H1 (cell line): Measurements from ENCODE around the gene MSTO1. TPM values are rescaled to one million over a fixed set of nuclear protein-coding genes. Genes with fewer than 3 reads are reported as not detected.
"Not testable (repeated sequence)": the region's sequence is repeated elsewhere in the genome, so short reads cannot be mapped to it uniquely, and the experiment has no call there.

Experiments used
- CTCF ChIA-PET: fragments of 300-600 bp; sonication (Branson Sonifier 250); formaldehyde crosslinking; loops from one replicate; lab custom pipeline; 2021; ENCODE audit not compliant: partially characterized antibody; lab: Charles Lee
- POLR2A ChIA-PET: fragments of 300-600 bp; sonication (Branson Sonifier 250); formaldehyde crosslinking; loops from one replicate; lab custom pipeline; 2021; ENCODE audit warnings: inconsistent platforms; ENCODE audit not compliant: partially characterized antibody; lab: Charles Lee
- DNase-seq, 2 experiments: peaks; one replicate each; pipeline versions ENCODE4 v3.0.0 to v3.0.0-alpha.2; 2010 to 2022; ENCODE audit warnings: low spot score in 2 of 2, low read depth in 1 of 2, mixed read lengths in 1 of 2
- FAIRE-seq: peaks from 2 replicates; lab custom pipeline; 2011; peaks lifted over from hg19 to GRCh38; lab: Jason Lieb, UNC
- H2AFZ ChIP-seq: 2 replicates; pipeline ENCODE4 v1.8.1; 2012; ENCODE audit warnings: low read length, inconsistent platforms
- H2AK5ac ChIP-seq: 2 replicates; pipeline ENCODE4 v1.6.1; 2013; ENCODE audit warnings: low read depth, low read length
- H2BK120ac ChIP-seq: replicated peaks from 2 replicates; pipeline ENCODE3; 2013; ENCODE audit warnings: low read depth, low read length, inconsistent platforms
- H2BK12ac ChIP-seq: 2 replicates; pipeline ENCODE4 v1.6.1; 2013; ENCODE audit warnings: low read depth, low read length
- H2BK15ac ChIP-seq: 2 replicates; pipeline ENCODE4 v1.6.1; 2013; ENCODE audit warnings: low read length
- H2BK20ac ChIP-seq: 2 replicates; pipeline ENCODE4 v1.6.1; 2013; ENCODE audit warnings: low read length
- H2BK5ac ChIP-seq: 2 replicates; pipeline ENCODE4 v1.6.1; 2013; ENCODE audit warnings: low read depth, low read length
- H3K14ac ChIP-seq: 2 replicates; pipeline ENCODE4 v1.6.1; 2013; ENCODE audit warnings: inconsistent platforms; ENCODE audit not compliant: insufficient read length
- H3K18ac ChIP-seq: 2 replicates; pipeline ENCODE4 v1.6.1; 2013; ENCODE audit warnings: low read length; ENCODE audit errors: extremely low read depth
- H3K23ac ChIP-seq: 2 replicates; pipeline ENCODE4 v1.6.1; 2013; ENCODE audit warnings: inconsistent platforms; ENCODE audit not compliant: insufficient read length
- H3K23me2 ChIP-seq: 2 replicates; pipeline ENCODE4 v1.6.1; 2013; ENCODE audit warnings: low read depth, low read length
- H3K27ac ChIP-seq: 2 replicates; pipeline ENCODE4 v1.6.1; 2011; ENCODE audit warnings: low read depth, low read length, inconsistent platforms
- H3K27me3 ChIP-seq, 4 experiments: replicated peaks in 1 of 4; 1 replicate in 1 of 4; 2 replicates in 3 of 4; pipeline versions ENCODE4 v1.6.1 to v1.8.1; 2011 to 2013; ENCODE audit warnings: low read length in 3 of 4, mild to moderate bottlenecking in 3 of 4, inconsistent platforms in 2 of 4, mixed read lengths in 2 of 4, moderate library complexity in 1 of 4; ENCODE audit not compliant: control insufficient read depth in 3 of 4, insufficient read depth in 3 of 4; ENCODE audit errors: extremely low read depth in 1 of 4
- H3K36me3 ChIP-seq, 4 experiments: 2 replicates each; pipeline versions ENCODE4 v1.6.1 to v1.8.1; 2011 to 2013; ENCODE audit warnings: mild to moderate bottlenecking in 4 of 4, low read length in 3 of 4, moderate library complexity in 2 of 4, control low read depth in 1 of 4, inconsistent platforms in 1 of 4; ENCODE audit not compliant: insufficient read depth in 4 of 4, control insufficient read depth in 2 of 4
- H3K4ac ChIP-seq: replicated peaks from 2 replicates; pipeline ENCODE3; 2013; ENCODE audit warnings: low read length, low read depth, mixed read lengths, inconsistent platforms; ENCODE audit not compliant: insufficient read length
- H3K4me1 ChIP-seq, 4 experiments: replicated peaks in 1 of 4; 1 replicate in 1 of 4; 2 replicates in 3 of 4; pipeline versions ENCODE4 v1.6.1 to v1.8.1; 2011 to 2013; ENCODE audit warnings: low read length in 3 of 4, inconsistent platforms in 2 of 4, mixed read lengths in 1 of 4; ENCODE audit not compliant: insufficient read depth in 4 of 4, control insufficient read depth in 3 of 4
- H3K4me2 ChIP-seq, 2 experiments: 2 replicates each; pipeline versions ENCODE4 v1.6.1 to v1.8.1; 2011 to 2013; ENCODE audit warnings: low read depth in 2 of 2, low read length in 2 of 2, control low read depth in 1 of 2, inconsistent platforms in 1 of 2, mild to moderate bottlenecking in 1 of 2; ENCODE audit not compliant: insufficient read depth in 1 of 2
- H3K4me3 ChIP-seq, 4 experiments: fragments of 200-600, 300-600 bp in 1 of 4; sonication (generic), shearing (Covaris generic), sonication (Bioruptor Twin) in 1 of 4; 2 replicates each; pipeline versions ENCODE4 v1.5.1 to v1.8.1; 2011 to 2016; ENCODE audit warnings: low read length in 4 of 4, low read depth in 3 of 4, control low read depth in 2 of 4, inconsistent platforms in 2 of 4, mild to moderate bottlenecking in 2 of 4, mixed read lengths in 1 of 4, moderate library complexity in 1 of 4; ENCODE audit not compliant: insufficient read depth in 2 of 4; ENCODE audit errors: extremely low read depth in 1 of 4
- H3K56ac ChIP-seq: replicated peaks from 2 replicates; pipeline ENCODE3; 2013; ENCODE audit warnings: low read depth, mild to moderate bottlenecking, mixed read lengths, low read length, inconsistent platforms; ENCODE audit not compliant: insufficient read length
- H3K79me1 ChIP-seq: 2 replicates; pipeline ENCODE4 v1.6.1; 2013; ENCODE audit warnings: low read depth, low read length, control low read depth
- H3K79me2 ChIP-seq, 2 experiments: 2 replicates each; pipeline versions ENCODE4 v1.6.1 to v1.8.1; 2012 to 2013; ENCODE audit warnings: low read length in 2 of 2, mild to moderate bottlenecking in 2 of 2, inconsistent platforms in 1 of 2; ENCODE audit not compliant: insufficient read depth in 2 of 2, control insufficient read depth in 1 of 2
- H3K9ac ChIP-seq, 4 experiments: replicated peaks in 1 of 4; 1 replicate in 1 of 4; 2 replicates in 3 of 4; pipeline versions ENCODE4 v1.6.1 to v1.8.1; 2011 to 2013; ENCODE audit warnings: low read depth in 3 of 4, low read length in 3 of 4, control low read depth in 2 of 4, mild to moderate bottlenecking in 2 of 4, moderate library complexity in 2 of 4, inconsistent platforms in 1 of 4; ENCODE audit errors: extremely low read depth in 1 of 4
- H3K9me3 ChIP-seq, 2 experiments: 2 replicates each; pipeline versions ENCODE4 v1.6.1 to v1.8.1; 2012 to 2013; ENCODE audit warnings: mild to moderate bottlenecking in 2 of 2, moderate library complexity in 2 of 2, control low read depth in 1 of 2, inconsistent platforms in 1 of 2, low read depth in 1 of 2, low read length in 1 of 2, mixed read lengths in 1 of 2; ENCODE audit not compliant: insufficient read depth in 2 of 2
- H4K20me1 ChIP-seq, 2 experiments: replicated peaks in 1 of 2; 2 replicates each; pipeline versions ENCODE3 to v1.8.1; 2011 to 2013; ENCODE audit warnings: inconsistent platforms in 2 of 2, low read length in 2 of 2, mild to moderate bottlenecking in 1 of 2; ENCODE audit not compliant: insufficient read depth in 2 of 2, control insufficient read depth in 1 of 2
- H4K5ac ChIP-seq: 2 replicates; pipeline ENCODE4 v1.6.1; 2013; ENCODE audit warnings: low read length, low read depth, mixed read lengths, inconsistent platforms; ENCODE audit not compliant: insufficient read length
- H4K8ac ChIP-seq: 2 replicates; pipeline ENCODE4 v1.8.0; 2013; ENCODE audit warnings: mild to moderate bottlenecking, moderate library complexity, low read length, inconsistent platforms; ENCODE audit not compliant: insufficient read depth; ENCODE audit errors: extremely low read depth
- H4K91ac ChIP-seq: replicated peaks from 2 replicates; pipeline ENCODE3; 2013; ENCODE audit warnings: low read length, mixed read lengths, inconsistent platforms; ENCODE audit not compliant: insufficient read length
- WGBS, 2 experiments: shearing (Covaris generic) in 1 of 2; methylation state at CpG; one replicate each; pipeline versions ENCODE4 v1.1.6 to v1.1.7; 2013 to 2015; ENCODE audit warnings: low lambda C conversion rate in 2 of 2, mixed read lengths in 2 of 2, inconsistent platforms in 1 of 2, low coverage in 1 of 2, missing lambda C conversion rate in 1 of 2; ENCODE audit not compliant: insufficient replicate concordance in 2 of 2, insufficient coverage in 1 of 2, insufficient read length in 1 of 2; ENCODE audit errors: extremely low coverage in 1 of 2, missing lambda C conversion rate in 1 of 2; 5-methylcytosine and 5-hydroxymethylcytosine counted together
- polyA plus RNA-seq, 7 experiments: library from polyadenylated mRNA; depleted of rRNA in 3 of 7; stranded (reverse) in 5 of 7; unstranded in 2 of 7; fragments of >200 nt in 5 of 7; fragments of 200-250 nt in 2 of 7; gene quantifications; 1 replicate in 5 of 7; 2 replicates in 1 of 7; 4 replicates in 1 of 7; pipeline versions ENCODE4 v1.2.1 to v1.2.3, GENCODE V29; 2011 to 2013; ENCODE audit warnings: missing spikeins in 2 of 7, mixed read lengths in 2 of 7
- total RNA-seq: library from RNA; stranded (reverse); fragmentation: NEBNext Ultra II Directional; extraction: Animal tissue kit (Norgen Biotek cat#: 25700); gene quantifications from 2 replicates; pipeline ENCODE4 v1.2.1, GENCODE V29; 2021

Gene MSTO1
- total and polyA plus RNA-seq, 2 of the 8 experiments (the other 6 are each of a cell fraction or from before 2014, with no cell fraction given) = 40.5 to 51.0 TPM

DNA sequence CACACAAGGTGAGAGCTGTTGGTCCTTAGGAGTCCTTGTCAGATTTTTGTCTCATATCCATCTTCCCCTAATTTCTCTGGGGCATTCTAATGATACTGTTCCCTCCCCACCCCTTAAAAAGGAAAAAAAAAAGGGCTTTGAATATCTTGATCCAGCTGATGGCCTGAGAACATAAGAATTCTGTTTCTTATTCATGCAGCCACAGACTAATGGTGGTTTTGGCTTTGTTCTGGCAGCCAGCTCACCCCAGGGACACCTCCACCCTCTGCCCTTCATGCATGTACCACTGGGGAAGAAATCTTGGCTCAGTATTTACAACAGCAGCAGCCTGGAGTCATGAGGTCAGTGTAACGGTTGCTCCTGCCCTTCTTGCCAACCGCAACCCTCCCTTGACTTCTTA, 3.2 kb downstream of the MSTO1 start:
- H3K36me3 ChIP-seq = peaks cover 2 to 13% (median 12%) of the 10 kb centered on the region in 4 experiments; a peak in 6 of 8 replicates
- FAIRE-seq, H3K9ac ChIP-seq, H2BK12ac ChIP-seq, POLR2A ChIA-PET, H3K27me3 ChIP-seq, H3K79me1 ChIP-seq, H3K4me2 ChIP-seq, H4K8ac ChIP-seq, H3K14ac ChIP-seq, H3K23me2 ChIP-seq, H2AK5ac ChIP-seq, H3K23ac ChIP-seq, H3K79me2 ChIP-seq, H4K5ac ChIP-seq, H4K91ac ChIP-seq, CTCF ChIA-PET, H2BK20ac ChIP-seq, DNase-seq, H3K9me3 ChIP-seq, H3K4me3 ChIP-seq, H2BK15ac ChIP-seq, H2AFZ ChIP-seq, H3K18ac ChIP-seq, H2BK5ac ChIP-seq, H3K27ac ChIP-seq, H4K20me1 ChIP-seq, H3K4ac ChIP-seq, H3K4me1 ChIP-seq, H2BK120ac ChIP-seq, H3K56ac ChIP-seq: not testable (repeated sequence)
- no CpG with 5 or more reads among the region's 2 CpGs for WGBS, 2 experiments
